Non-pigmented ciliary epithelial cell (primary cell): ENCODE data around the gene INF2.
"Not testable (repeated sequence)": the region's sequence is repeated elsewhere in the genome, so short reads cannot be mapped to it uniquely, and the experiment has no call there.

ENCODE experiments used
- DNase-seq: peaks from one replicate; pipeline ENCODE4 v3.0.0-alpha.2; 2010; ENCODE audit warnings: low read depth

The INF2 gene

GRCh38 chr14:104657101-104657524, 32.3 kb upstream of the INF2 start:
- DNase-seq, result no peak

- no peak for DNase-seq
Measured at GRCh38 chr14:104657563-104658324, 31.7 kb upstream of the INF2 start.

DNA sequence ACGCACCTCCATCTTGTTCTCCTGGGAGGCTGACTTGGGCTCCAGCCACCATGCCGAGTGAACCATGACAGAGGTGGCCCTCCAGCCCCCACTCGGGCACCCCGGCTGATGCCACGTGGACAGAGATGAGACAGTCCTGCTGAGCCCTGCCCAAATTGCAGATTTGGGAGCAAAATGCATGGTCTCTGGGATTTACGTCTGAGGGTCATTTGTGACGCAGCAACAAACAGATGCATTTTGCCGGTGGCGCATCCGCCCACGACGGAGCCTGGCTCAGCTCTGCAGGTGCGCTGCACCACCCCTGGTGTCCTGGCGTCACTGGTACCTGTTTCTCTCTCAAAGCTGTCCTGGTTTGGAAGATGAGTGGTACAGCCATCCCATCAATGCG, 31.1 kb upstream of the INF2 start:
- no peak for DNase-seq

DNA sequence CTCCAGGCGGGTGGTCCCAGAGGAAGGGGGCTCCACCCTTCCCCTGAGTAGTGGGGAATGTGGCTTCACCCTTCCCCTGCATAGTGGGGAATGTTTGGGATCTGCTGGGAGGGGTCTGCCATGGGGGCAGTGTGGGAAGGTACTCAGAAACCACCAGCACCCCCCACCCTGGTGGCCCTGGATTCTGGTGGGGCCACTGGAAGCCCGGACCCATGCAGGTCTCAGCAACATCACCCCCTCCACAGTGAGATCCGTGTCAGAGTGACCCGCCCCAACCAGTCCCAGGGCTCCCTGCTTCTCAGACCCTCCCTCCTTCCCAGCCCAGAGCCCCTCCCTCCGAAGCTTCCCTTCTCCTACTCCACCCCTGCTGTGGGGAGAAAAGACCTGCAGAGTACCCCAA, 30.3 kb upstream of the INF2 start:
- DNase-seq, result no peak

DNA sequence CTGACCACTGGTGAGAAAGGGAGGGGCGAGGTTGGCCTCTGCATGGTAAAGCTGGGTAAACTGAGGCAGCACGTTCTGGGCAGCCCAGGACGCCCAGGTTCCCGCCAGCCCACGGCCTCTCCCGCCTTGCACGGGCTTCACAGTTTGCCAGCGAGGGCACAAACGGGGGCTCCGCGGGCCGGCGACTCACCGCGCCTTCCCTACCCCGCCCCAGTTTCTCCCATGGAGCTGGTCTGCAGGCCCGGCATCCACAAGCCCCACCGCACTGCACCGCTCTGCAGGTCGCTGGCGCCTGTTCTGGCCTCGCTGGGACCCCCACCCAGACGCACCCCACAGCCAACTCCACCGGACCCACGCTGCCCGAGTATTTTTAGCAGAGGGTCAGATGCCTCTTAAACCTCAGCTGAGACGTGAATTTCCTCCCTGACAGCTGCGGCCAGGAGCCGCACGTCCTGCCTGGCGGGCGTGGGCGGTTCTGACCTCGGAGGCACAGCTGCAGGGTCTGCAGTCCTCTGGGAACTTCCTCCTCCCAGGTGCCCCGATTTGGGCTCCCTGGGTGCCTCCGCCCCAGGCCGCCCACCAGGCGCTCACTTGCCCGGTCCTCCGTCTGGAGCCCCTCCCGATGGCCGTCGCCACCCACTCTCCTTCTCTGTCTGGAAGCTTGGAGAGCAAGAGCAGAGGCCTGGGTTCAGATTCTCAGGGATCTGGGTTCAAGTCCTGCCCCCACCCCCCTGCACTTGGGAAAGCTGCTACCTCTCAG, 29.5 kb upstream of the INF2 start:
- DNase-seq, result no peak

GRCh38 chr14:104660597-104660996, 28.8 kb upstream of the INF2 start:
- DNase-seq, result no peak

DNA sequence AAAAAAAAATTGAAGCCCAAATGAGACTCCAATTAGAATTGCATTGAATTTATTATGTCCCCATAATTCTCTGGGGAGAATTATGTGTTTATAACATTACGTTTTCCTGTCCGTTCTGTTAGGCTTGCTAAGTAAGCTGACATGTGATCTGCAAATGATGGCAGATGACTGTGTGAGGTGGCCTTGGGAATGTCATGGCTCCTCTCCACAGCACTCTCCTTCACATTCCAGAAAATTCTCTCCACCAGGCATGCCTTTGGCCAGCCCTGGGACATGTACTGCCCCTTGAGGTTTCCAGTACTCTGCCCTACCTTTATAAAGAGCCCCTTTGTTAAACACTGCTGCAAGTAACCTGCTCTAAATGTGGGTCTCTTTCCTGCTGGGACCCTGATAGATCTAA, 28.3 kb upstream of the INF2 start:
- no peak for DNase-seq

- DNase-seq, result not testable (repeated sequence)
Measured at GRCh38 chr14:104661528-104662157, 27.8 kb upstream of the INF2 start.

- DNase-seq, result not testable (repeated sequence)
Measured at GRCh38 chr14:104662472-104662871, 26.9 kb upstream of the INF2 start.

GRCh38 chr14:104664107-104664506, 25.3 kb upstream of the INF2 start:
- DNase-seq, result no peak

GRCh38 chr14:104664588-104664987, 24.8 kb upstream of the INF2 start:
- DNase-seq, result no peak

GRCh38 chr14:104665114-104665656, 24.2 kb upstream of the INF2 start:
- DNase-seq, result no peak

GRCh38 chr14:104665657-104666522, 23.5 kb upstream of the INF2 start:
- no peak for DNase-seq

- not testable (repeated sequence) for DNase-seq
Measured at GRCh38 chr14:104666523-104666895, 22.9 kb upstream of the INF2 start.

DNA sequence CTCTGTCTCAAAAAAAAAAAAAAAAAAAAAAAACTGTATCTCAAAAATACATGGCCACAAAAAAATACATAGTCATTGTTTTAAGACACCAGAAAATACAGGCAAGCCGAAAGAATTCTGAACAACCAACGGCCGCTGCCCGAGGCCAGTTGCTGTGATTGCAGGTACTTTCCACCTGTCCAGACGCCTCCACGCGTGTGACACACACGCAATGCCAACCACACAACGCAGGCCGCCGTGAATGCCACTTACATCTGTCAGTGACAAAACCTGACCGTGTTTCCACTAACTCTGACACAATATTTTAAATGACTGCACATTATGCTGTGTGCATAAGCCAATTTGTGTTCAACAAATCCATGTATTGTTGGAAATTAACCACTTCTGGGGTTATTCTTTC, 22.4 kb upstream of the INF2 start:
- no peak for DNase-seq

DNA sequence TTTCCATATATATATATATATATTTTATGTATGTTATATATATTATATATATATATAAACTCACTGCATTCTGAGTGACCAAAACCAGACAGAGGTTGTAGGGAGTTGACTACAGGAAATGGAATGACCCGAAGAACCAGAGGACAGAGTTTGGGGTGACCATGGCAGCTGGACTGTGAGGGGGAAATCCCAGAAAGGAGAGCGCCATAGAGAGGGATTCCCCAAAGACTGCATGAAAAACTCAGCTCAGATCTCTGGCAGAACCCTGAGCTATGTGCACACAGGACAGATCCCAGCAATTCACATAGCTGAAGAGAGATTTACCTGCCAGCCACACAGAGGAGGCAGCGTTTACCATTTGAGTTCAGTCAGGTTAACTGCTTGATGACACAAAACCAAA, 19.7 kb upstream of the INF2 start:
- DNase-seq, result no peak

- DNase-seq, result not testable (repeated sequence)
Measured at GRCh38 chr14:104671330-104671977, 18.0 kb upstream of the INF2 start.

- not testable (repeated sequence) for DNase-seq
Measured at GRCh38 chr14:104672119-104672518, 17.3 kb upstream of the INF2 start.

DNA sequence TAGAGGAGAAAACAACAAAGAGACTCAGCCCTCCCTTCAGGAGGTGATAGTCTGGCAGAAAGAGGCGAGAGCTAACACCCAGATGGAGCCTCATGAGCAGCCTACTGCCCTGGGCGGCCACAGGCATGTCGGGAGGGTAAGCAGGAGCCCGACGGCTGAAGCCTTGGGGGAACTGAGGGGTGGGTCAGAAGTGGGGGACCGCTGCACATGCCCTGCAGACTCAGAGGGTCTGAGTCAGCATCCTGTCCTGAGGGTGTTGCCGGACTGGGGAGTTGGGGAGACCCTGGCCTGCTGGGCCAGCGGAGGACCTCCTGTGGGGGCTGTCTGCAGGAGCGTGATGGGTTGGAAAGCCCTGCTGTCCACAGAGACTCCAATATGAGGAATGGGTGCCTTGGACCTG, 15.9 kb upstream of the INF2 start:
- no peak for DNase-seq

GRCh38 chr14:104675447-104675846, 14.0 kb upstream of the INF2 start:
- DNase-seq, result no peak

DNA sequence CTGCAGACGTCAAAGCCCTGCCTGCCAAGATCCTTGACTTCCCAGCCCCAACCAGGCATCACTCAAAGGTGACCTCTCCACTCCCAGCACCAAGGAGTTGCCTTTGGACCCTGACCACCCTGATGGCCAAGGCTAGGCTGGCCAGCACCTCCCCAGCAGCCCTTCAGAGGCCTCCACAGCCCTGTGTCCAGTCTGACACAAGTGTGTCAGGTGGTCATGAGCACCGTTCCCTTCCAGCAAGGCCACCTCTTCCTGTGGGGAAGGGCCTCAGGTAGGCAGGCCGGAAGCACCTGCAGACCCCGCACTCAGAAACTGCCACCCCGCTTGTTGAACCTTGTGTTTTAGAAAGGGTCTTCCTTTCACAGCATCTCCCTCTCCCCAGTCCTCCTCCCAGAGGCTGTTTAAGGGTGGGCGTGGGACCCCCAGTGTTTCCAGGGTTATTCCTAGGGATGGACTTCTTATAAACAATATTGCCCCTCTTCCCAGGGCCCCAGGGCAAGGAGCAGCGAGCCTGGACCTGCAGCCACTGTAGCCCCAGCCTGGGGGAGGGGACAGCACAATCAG, 13.2 kb upstream of the INF2 start:
- DNase-seq, result no peak
